Measurements from ENCODE around the gene SH3TC1. TPM values are rescaled to one million over a fixed set of nuclear protein-coding genes. Genes with fewer than 3 reads are reported as not detected.

The SH3TC1 gene
- total RNA-seq, 1 experiment from 2014 or later, result 7.8 TPM

- no peak for DNase-seq
- Mint-ChIP-seq H3K4me1 (ENCODE audit: low read depth, unreplicated experiment) (no peaks in the 10 kb centered on the region), H3K9me3 (ENCODE audit: low read depth, unreplicated experiment) (no peaks in the 10 kb centered on the region), H3K36me3 (ENCODE audit: insufficient read depth, unreplicated experiment) (no peaks in the 10 kb centered on the region), H3K27ac (ENCODE audit: unreplicated experiment) (no peak overlapping the region), H3K4me3 (ENCODE audit: low read depth, unreplicated experiment) (no peak overlapping the region), H3K27me3 (ENCODE audit: unreplicated experiment) (peaks cover 70% of the 10 kb centered on the region)
- BruUV-seq (replicated peaks), result no TSS peak
- intact Hi-C loops (cut with micrococcal nuclease; ENCODE audit: unreplicated experiment), result no loop called here
- CTCF ChIA-PET, result no interaction called here
- TF ChIP-seq CTCF (IDR thresholded peaks at IDR 0.05; ENCODE audit: unreplicated experiment), result no peak
Observed at GRCh38 chr4:8290701-8290970, 91.5 kb downstream of the SH3TC1 start.

Other genes starting within 250 kb of the SH3TC1 start
- gene ABLIM2, start 40.5 kb upstream of the SH3TC1 start, total RNA-seq (2022), result 1.0 and 1.2 TPM in 2 replicates
- not detected in 2 replicates for gene HTRA3, start 70.5 kb downstream of the SH3TC1 start, total RNA-seq (2022)
- 11.0 and 12.1 TPM in 2 replicates for gene ACOX3, start 241.4 kb downstream of the SH3TC1 start, total RNA-seq (2022)
- 21.5 and 37.6 TPM in 2 replicates for gene TRMT44, start 241.5 kb downstream of the SH3TC1 start, total RNA-seq (2022)

Measured in Calu3 (cell line).